ENCODE data around the gene MND1.

MND1 gene

DNA sequence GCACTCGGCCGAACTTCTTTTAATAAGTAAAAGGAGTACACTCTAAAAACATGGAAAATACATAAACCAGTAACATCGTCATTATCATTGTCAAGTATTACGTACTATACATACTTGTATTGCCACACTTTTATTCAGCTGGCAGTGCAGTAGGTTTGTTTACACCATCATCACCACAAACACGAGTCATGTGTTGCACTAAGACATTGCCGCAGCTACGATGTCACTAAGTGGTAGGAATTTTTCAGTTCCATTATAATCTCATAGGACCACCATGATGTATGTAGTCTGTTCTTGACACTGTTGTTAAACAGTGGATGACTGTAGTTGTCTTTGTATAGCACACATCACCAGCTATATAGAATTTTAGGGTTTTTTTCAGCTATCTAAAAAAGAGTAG is 73.6 kb downstream of the MND1 start:
- DNase-seq, result no peak
- H3K27ac ChIP-seq, result no peak overlapping the region
- H3K4me3 ChIP-seq (ENCODE audit: low read depth, low read length), result no peak overlapping the region

DNA sequence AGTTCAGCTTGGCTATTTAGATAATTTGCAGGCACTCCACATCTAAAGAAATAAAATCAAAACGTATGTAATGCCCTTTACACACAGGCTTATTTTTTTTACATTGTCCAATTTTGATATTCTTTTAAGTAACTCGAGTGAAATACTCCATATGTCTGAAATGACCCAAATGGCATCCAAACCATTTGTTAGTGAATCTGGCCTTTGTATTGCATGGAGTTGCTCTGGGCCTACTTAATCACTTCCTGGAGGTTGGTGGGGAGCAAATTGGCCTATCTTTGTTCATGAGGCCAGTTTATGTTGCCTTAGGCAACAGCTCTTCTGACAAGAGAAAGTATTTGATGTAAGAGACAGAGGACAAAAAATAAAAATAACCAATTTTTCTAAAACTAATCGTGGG is 74.1 kb downstream of the MND1 start:
- H3K9me3 ChIP-seq (ENCODE audit: severe bottlenecking), result no peaks in the 10 kb centered on the region
- no peaks in the 10 kb centered on the region; the same call in 1 of the 2 replicates for H3K36me3 ChIP-seq
- TF ChIP-seq, protein P1, sequence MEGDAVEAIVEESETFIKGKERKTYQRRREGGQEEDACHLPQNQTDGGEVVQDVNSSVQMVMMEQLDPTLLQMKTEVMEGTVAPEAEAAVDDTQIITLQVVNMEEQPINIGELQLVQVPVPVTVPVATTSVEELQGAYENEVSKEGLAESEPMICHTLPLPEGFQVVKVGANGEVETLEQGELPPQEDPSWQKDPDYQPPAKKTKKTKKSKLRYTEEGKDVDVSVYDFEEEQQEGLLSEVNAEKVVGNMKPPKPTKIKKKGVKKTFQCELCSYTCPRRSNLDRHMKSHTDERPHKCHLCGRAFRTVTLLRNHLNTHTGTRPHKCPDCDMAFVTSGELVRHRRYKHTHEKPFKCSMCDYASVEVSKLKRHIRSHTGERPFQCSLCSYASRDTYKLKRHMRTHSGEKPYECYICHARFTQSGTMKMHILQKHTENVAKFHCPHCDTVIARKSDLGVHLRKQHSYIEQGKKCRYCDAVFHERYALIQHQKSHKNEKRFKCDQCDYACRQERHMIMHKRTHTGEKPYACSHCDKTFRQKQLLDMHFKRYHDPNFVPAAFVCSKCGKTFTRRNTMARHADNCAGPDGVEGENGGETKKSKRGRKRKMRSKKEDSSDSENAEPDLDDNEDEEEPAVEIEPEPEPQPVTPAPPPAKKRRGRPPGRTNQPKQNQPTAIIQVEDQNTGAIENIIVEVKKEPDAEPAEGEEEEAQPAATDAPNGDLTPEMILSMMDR (IDR thresholded peaks at IDR 0.05; ENCODE audit: low read depth, low read length), result no peak
- no peak overlapping the region for H3K4me3 ChIP-seq (ENCODE audit: low read depth, low read length)
- H3K27ac ChIP-seq, result no peak overlapping the region
- no peaks in the 10 kb centered on the region for H3K27me3 ChIP-seq (ENCODE audit: insufficient read depth, low read depth, severe bottlenecking)
- DNase-seq, result no peak

More for the DNA sequence above, 73.6 kb downstream of the MND1 start:
- TF ChIP-seq, protein P1 (IDR thresholded peaks at IDR 0.05; ENCODE audit: low read depth, low read length), result no peak
- Histone ChIP-seq H3K27me3 (ENCODE audit: insufficient read depth, low read depth, severe bottlenecking) (no peaks in the 10 kb centered on the region), H3K36me3 (no peaks in the 10 kb centered on the region; the same call in 1 of the 2 replicates), H3K9me3 (ENCODE audit: severe bottlenecking) (no peaks in the 10 kb centered on the region)

- Histone ChIP-seq H3K36me3 (no peaks in the 10 kb centered on the region; the same call in 1 of the 2 replicates), H3K9me3 (ENCODE audit: severe bottlenecking) (no peaks in the 10 kb centered on the region), H3K27ac (no peak overlapping the region), H3K27me3 (ENCODE audit: insufficient read depth, low read depth, severe bottlenecking) (no peaks in the 10 kb centered on the region), H3K4me3 (ENCODE audit: low read depth, low read length) (no peak overlapping the region)
- no peak for DNase-seq
- TF ChIP-seq, protein P1 (IDR thresholded peaks at IDR 0.05; ENCODE audit: low read depth, low read length), result no peak
Measured at GRCh38 chr4:153419029-153419428, 74.5 kb downstream of the MND1 start.

DNA sequence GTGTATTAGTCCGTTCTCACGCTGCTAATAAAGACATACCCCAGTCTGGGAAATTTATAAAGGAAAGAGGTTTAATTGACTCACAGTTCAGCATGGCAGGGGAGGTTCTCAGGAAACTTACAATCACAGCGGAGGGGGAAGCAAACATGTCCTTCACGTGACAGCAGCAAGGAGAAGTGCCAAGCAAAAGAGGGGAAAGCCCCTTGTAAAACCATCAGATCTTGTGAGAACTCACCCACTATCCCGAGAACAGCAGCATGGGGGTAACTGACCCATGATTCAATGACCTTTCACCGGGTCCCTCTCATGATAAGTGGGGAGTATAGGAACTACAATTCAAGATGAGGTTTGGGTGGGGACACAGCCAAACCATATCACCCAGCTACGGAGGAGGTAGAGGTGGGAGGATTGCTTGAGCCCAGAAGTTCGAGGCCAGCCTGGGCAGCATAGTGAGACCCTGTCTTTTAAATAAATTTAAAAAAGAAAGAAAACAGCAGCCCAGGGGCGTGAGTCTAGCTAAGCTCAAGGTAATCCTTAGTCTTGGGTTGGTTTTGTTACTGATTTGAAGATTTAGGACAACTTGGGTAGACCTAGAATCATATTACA is 75.3 kb downstream of the MND1 start:
- TF ChIP-seq, protein P1 (IDR thresholded peaks at IDR 0.05; ENCODE audit: low read depth, low read length), result no peak
- Histone ChIP-seq H3K9me3 (ENCODE audit: severe bottlenecking) (no peaks in the 10 kb centered on the region), H3K27me3 (ENCODE audit: insufficient read depth, low read depth, severe bottlenecking) (no peaks in the 10 kb centered on the region), H3K36me3 (no peaks in the 10 kb centered on the region; the same call in 1 of the 2 replicates), H3K27ac (no peak overlapping the region), H3K4me3 (ENCODE audit: low read depth, low read length) (no peak overlapping the region)
- no peak for DNase-seq

GRCh38 chr4:153420361-153420760 is 75.9 kb downstream of the MND1 start:
- TF ChIP-seq, protein P1 (IDR thresholded peaks at IDR 0.05; ENCODE audit: low read depth, low read length), result no peak
- H3K9me3 ChIP-seq (ENCODE audit: severe bottlenecking), result no peaks in the 10 kb centered on the region
- no peaks in the 10 kb centered on the region for H3K27me3 ChIP-seq (ENCODE audit: insufficient read depth, low read depth, severe bottlenecking)
- H3K36me3 ChIP-seq, result no peaks in the 10 kb centered on the region; the same call in 1 of the 2 replicates
- no peak for DNase-seq
- H3K4me3 ChIP-seq (ENCODE audit: low read depth, low read length), result no peak overlapping the region
- no peak overlapping the region for H3K27ac ChIP-seq

GRCh38 chr4:153421941-153422340 is 77.5 kb downstream of the MND1 start:
- Histone ChIP-seq H3K36me3 (no peaks in the 10 kb centered on the region), H3K27ac (no peak overlapping the region), H3K4me3 (ENCODE audit: low read depth, low read length) (no peak overlapping the region), H3K9me3 (ENCODE audit: severe bottlenecking) (no peaks in the 10 kb centered on the region), H3K27me3 (ENCODE audit: insufficient read depth, low read depth, severe bottlenecking) (no peaks in the 10 kb centered on the region)
- DNase-seq, result no peak
- TF ChIP-seq, protein P1 (IDR thresholded peaks at IDR 0.05; ENCODE audit: low read depth, low read length), result no peak

All from WERI-Rb-1 (cell line).